GM12892 (cell line): ENCODE measurements around the gene KRTDAP. TPM values are rescaled to one million over a fixed set of nuclear protein-coding genes. Genes with fewer than 3 reads are reported as not detected.

Experiments
- DNase-seq: peaks from one replicate; pipeline ENCODE4 v3.0.0; 2011; ENCODE audit not compliant: insufficient read length
- FAIRE-seq: peaks from 2 replicates; lab custom pipeline; 2011; peaks lifted over from hg19 to GRCh38; lab: Jason Lieb, UNC
- POLR2A ChIP-seq: IDR thresholded peaks from 2 replicates; pipeline ENCODE4 v1.6.1; 2011; ENCODE audit warnings: low read depth, low read length, control low read depth
- POLR2AphosphoS5 ChIP-seq: IDR thresholded peaks from 2 replicates; pipeline ENCODE4 v1.6.1; 2011; ENCODE audit warnings: low read depth, low read length, control low read depth
- TAF1 ChIP-seq: IDR thresholded peaks from 2 replicates; pipeline ENCODE4 v1.6.1; 2011; ENCODE audit warnings: low read depth, mild to moderate bottlenecking, control low read depth, low read length, borderline replicate concordance
- polyA plus RNA-seq: library from polyadenylated mRNA; unstranded; fragments of >200 nt; gene quantifications from one replicate; pipeline ENCODE4 v1.2.1, GENCODE V29; 2012; ENCODE audit warnings: missing spikeins, inconsistent platforms; ENCODE audit not compliant: missing spikeins

The KRTDAP gene, protein sequence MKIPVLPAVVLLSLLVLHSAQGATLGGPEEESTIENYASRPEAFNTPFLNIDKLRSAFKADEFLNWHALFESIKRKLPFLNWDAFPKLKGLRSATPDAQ
- not detected for polyA plus RNA-seq

GRCh38 chr19:35490364-35490763 is at the start of gene KRTDAP:
Gene KRTDAP (minus strand): TSS chr19:35490464. CDS start chr19:35490442, 22 bp downstream.
- FAIRE-seq (no peak), DNase-seq (no peak)
- TF ChIP-seq POLR2A (no peak), TAF1 (no peak), POLR2AphosphoS5 (no peak)

GRCh38 chr19:35539850-35540249 is 49.6 kb upstream of the KRTDAP start:
- DNase-seq, result no peak
- FAIRE-seq, result no peak
- no peak for TF ChIP-seq POLR2AphosphoS5
- TF ChIP-seq TAF1, result no peak
- no peak for TF ChIP-seq POLR2A

DNA sequence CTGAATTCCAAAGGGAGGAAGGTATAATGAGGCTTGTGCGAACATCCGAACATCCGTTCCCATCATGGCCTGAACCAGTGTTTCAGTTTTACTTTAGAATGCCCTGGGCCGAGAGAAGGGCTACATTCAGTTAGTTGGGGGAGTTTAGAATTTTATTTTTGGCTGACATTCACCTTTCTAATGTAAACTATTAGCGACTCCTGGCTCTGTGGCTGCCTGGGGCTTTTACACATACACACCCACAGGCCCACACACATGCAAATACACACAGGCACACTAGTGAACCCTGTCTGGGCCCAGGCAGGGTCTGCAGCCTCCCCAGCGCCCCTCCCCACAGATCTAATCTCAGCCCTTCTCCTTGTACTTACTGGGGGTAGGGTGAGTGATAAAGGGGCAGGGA is 49.0 kb upstream of the KRTDAP start:
- DNase-seq, result no peak
- TF ChIP-seq TAF1 (no peak), POLR2A (no peak), POLR2AphosphoS5 (no peak)
- peak; percentile 90 for FAIRE-seq

DNA sequence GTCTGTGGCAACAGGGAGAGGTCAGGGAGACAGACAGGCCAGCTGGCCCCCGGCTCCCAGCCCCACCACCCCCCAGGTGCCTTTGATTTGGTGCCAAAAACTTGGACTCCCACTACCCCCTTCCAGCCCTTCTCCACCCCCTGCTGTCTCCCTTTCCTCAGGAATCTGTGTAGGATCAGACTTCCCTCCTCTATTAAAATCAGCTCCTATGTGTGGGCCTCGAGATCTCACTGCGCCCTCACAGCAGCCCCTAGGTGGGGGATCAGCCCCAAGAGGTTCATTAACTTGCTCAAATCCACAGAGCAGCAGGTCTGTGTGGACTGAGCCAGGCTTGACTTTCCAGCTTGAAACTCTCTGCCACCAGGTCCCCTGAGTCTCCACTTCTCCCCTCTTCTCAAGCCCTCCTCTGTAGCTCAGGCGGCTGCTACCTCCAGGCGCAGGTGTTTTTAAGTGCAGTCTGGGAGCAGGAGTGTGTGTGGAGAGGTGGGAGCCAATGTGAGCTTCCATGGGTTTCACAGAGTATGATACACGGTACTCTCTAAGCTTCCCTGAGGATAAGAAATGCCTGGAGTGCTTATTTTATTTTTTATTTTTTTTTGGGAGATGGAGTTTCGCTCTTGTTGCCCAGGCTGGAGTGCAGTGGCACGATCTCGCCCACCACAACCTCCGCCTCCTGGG is 44.7 kb upstream of the KRTDAP start:
- FAIRE-seq (no peak), DNase-seq (no peak)
- TF ChIP-seq TAF1 (no peak), POLR2AphosphoS5 (no peak), POLR2A (no peak)

- DNase-seq (no peak), FAIRE-seq (no peak)
- no peak for TF ChIP-seq POLR2A
- TF ChIP-seq POLR2AphosphoS5, result no peak
- no peak for TF ChIP-seq TAF1
Observed at GRCh38 chr19:35533822-35534392, 43.6 kb upstream of the KRTDAP start.

GRCh38 chr19:35533201-35533821 is 43.0 kb upstream of the KRTDAP start, which contains the start of gene GAPDHS:
Gene GAPDHS (plus strand): TSS chr19:35533456. CDS start chr19:35533528, 72 bp downstream.
- TF ChIP-seq TAF1 (no peak), POLR2AphosphoS5 (no peak)
- DNase-seq, result no peak
- FAIRE-seq, result no peak

DNA sequence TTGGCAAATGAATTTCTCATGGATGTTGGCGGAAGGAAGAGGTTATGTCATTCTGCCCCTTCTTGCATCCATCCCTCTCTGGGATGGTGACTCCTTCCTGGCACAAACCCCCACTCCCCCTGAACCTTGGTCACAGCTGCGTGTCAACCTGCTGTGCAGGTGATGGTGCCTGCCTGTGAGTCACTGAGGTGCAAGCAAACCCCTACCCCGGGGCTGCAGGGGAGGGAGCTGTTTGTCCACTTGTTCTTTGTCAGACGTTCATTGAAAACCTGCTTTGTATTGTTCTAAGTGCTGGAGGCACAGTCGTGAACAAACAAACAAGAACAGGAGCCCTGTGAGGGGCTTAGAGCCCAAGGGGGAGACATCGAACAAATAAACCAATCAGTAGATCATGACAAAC is 41.0 kb upstream of the KRTDAP start:
- DNase-seq (no peak), FAIRE-seq (no peak)
- TF ChIP-seq POLR2AphosphoS5 (no peak), POLR2A (no peak), TAF1 (no peak)

DNA sequence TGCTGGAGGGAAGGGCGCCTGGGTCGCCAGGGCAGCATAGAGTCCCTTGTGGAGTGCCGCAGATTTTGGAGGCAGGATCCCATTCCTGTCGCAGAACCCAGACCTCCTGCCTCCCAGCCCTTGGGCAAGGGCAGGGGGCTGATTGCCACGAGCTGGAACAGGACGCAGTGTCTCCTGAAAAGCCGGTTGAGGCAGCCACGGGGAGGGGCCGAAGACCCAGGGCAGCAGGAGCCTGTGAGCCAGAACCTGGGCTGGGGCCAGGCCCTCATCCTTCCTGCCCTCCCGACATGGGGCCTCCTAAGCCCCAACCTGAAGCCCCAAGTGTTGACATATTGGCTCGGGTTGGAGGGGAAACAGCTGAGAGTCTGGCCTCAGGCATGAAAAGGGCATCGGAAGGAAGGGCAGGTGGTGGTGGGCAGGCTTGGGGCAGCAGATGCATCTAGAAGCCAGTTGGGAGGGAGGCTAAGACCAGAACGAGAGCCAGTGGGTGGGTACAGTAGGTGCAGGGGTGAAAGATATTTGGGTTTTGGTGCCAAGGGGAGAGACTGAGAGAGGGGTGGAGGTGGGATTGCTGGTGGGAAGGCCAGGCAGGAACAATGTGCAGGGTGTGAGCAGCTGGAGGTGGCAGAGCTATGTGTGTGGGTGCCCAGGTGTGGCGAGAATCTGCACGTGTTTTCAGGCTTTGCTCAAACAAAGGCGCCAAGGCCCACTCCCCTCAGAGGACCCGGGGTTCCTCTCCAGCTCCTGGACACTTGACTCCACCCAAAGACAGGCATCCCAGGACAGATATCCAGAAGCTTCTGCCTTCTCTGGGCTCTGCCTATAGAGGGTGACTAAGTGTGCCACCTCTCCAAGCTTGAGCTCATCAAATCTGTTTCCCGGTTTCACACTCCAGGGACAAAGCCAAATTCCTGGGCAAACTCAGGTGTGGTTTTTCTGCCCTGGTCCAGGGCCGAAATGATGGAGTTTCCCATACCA is 39.3 kb upstream of the KRTDAP start:
- no peak for DNase-seq
- FAIRE-seq, result no peak
- TF ChIP-seq TAF1 (no peak), POLR2AphosphoS5 (no peak), POLR2A (no peak)

DNA sequence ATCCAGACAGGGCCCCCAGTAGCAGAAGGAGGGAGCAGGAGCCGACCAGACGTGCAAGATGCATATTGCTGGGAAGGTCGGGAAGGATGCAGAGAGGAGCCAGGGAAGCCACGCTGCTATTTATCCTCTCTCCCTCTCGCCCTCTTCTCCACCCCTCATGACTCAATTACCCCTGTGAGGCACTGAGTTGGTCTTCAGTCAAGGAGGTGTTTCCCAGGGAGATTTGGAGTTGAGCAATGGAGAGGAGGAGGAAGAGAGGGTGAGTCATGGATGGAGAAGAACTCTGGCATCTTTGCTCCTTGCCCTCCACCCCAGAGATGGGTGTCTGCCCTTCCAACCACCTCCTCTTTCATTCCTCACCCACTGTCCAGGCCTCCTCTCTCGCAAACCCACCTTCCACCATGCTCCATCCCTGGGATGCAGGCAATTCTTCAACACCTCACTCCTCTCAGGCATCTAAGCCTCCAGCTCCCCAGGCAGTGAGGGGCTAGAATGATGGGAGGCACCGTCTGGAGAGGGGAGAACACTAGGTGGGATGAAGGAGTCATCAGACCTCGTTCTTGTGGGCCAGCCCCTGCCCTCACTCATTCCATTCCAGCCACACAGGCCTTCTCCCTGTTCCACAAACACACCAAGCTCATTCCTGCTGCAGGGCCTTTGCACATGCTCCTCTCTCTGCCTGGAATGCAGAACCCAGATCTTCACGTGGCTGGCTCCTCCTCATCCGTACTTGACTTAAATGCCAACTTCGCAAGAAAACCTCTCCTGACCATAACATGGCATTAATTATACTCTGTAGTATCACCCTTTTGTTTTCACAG is 38.2 kb upstream of the KRTDAP start, which contains the start of gene SBSN:
TSS of gene SBSN (minus strand) at position 94 of the 821 bp plus-strand sequence. CDS start at position 64, 30 bp downstream.
- no peak for TF ChIP-seq TAF1
- no peak for TF ChIP-seq POLR2A
- TF ChIP-seq POLR2AphosphoS5, result no peak
- DNase-seq (no peak), FAIRE-seq (no peak)

DNA sequence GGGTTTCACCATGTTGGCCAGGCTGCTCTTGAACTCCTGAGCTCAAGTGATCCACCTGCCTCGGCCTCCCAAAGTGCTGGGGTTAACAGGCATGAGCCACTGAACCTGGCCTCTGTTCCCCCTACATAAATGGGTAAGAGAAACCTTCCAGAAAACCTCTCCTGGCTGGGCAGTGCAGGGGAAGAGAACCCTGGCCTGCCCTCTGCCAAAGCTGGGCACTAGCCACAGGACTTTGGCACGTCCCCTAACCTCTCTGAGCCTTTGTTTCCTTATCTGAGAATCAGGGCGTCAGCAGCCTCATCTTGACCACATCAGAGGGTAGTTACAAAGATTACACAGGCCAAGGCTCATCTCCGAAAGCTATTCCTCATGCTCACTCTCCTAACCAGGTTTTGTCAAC is 35.6 kb upstream of the KRTDAP start:
- DNase-seq (no peak), FAIRE-seq (no peak)
- TF ChIP-seq POLR2A (no peak), TAF1 (no peak), POLR2AphosphoS5 (no peak)

- DNase-seq (no peak), FAIRE-seq (no peak)
- TF ChIP-seq POLR2A (no peak), TAF1 (no peak), POLR2AphosphoS5 (no peak)
Observed at GRCh38 chr19:35524181-35524837, 34.0 kb upstream of the KRTDAP start.
